HG02610 (cell line): ENCODE results near the gene OPN5.

ENCODE experiments used
- ATAC-seq: cut with Tn5 transposase; IDR thresholded peaks from one replicate; pipeline ENCODE4 v1.9.1; 2021; ENCODE audit warnings: mild to moderate bottlenecking, moderate library complexity; ENCODE audit not compliant: unreplicated experiment

The OPN5 gene

GRCh38 chr6:47787620-47788497, 6.0 kb downstream of the OPN5 start:
- peak; percentile 75 for ATAC-seq

GRCh38 chr6:47788498-47788884, 6.7 kb downstream of the OPN5 start:
- no peak for ATAC-seq

GRCh38 chr6:47789553-47789952, 7.7 kb downstream of the OPN5 start:
- no peak for ATAC-seq

GRCh38 chr6:47792216-47792733, 10.4 kb downstream of the OPN5 start:
- no peak for ATAC-seq

- ATAC-seq: no peak
Measured at GRCh38 chr6:47794577-47795135, 12.8 kb downstream of the OPN5 start.

- ATAC-seq: no peak
Measured at GRCh38 chr6:47801984-47802383, 20.2 kb downstream of the OPN5 start.

- no peak for ATAC-seq
Measured at GRCh38 chr6:47804821-47805220, 23.0 kb downstream of the OPN5 start.

GRCh38 chr6:47809873-47810272, 28.0 kb downstream of the OPN5 start:
- ATAC-seq: no peak

GRCh38 chr6:47810885-47811284, 29.1 kb downstream of the OPN5 start:
- ATAC-seq: no peak

- ATAC-seq: no peak
Measured at GRCh38 chr6:47811443-47811842, 29.6 kb downstream of the OPN5 start.

- ATAC-seq: no peak
Measured at GRCh38 chr6:47817749-47818148, 35.9 kb downstream of the OPN5 start.

GRCh38 chr6:47819461-47819860, 37.6 kb downstream of the OPN5 start:
- ATAC-seq: no peak

GRCh38 chr6:47822856-47823554, 41.2 kb downstream of the OPN5 start:
- no peak for ATAC-seq

GRCh38 chr6:47832386-47833100, 50.7 kb downstream of the OPN5 start:
- no peak for ATAC-seq

GRCh38 chr6:47834196-47834595, 52.4 kb downstream of the OPN5 start:
- no peak for ATAC-seq

- ATAC-seq: peak; percentile 67
Measured at GRCh38 chr6:47836046-47836445, 54.2 kb downstream of the OPN5 start.

- ATAC-seq: peak; percentile 92
Measured at GRCh38 chr6:47836639-47837038, 54.8 kb downstream of the OPN5 start.

GRCh38 chr6:47839645-47840044, 57.8 kb downstream of the OPN5 start:
- no peak for ATAC-seq

- ATAC-seq: no peak
Measured at GRCh38 chr6:47844881-47845280, 63.0 kb downstream of the OPN5 start.

- no peak for ATAC-seq
Measured at GRCh38 chr6:47846752-47847151, 64.9 kb downstream of the OPN5 start.

GRCh38 chr6:47851091-47851490, 69.3 kb downstream of the OPN5 start:
- ATAC-seq: no peak
